GM12872 (cell line): ENCODE results near the gene ZNRD2.
A peak's percentile ranks its signal among the peaks of the same experiment; 100 is the strongest.

ENCODE experiments used
- TF ChIP-seq, protein P1 (sequence below): IDR thresholded peaks from 3 replicates; pipeline ENCODE4 v1.5.1; 2011; ENCODE audit warnings: low read depth, mild to moderate bottlenecking, low read length, moderate library complexity; ENCODE audit not compliant: insufficient read depth

ZNRD2 gene

DNA sequence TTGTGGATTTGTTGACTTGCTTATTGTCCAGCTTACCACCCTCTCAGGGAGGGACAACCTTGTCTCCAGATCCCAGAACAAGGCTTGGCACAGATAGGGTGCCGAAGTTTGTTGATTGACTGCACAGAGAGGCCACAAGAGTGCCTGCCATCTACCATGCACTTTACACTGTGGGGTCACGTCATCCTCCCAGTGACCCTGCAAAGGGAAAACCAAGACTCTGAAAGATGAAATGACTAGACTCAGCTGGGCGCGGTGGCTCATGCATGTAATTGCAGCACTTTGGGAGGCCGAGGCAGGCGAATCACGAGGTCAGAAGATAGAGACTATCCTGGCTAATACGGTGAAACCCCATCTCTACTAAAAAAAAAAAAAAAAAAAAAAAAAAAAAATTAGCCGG is 7.5 kb upstream of the ZNRD2 start:
- TF ChIP-seq, protein P1, sequence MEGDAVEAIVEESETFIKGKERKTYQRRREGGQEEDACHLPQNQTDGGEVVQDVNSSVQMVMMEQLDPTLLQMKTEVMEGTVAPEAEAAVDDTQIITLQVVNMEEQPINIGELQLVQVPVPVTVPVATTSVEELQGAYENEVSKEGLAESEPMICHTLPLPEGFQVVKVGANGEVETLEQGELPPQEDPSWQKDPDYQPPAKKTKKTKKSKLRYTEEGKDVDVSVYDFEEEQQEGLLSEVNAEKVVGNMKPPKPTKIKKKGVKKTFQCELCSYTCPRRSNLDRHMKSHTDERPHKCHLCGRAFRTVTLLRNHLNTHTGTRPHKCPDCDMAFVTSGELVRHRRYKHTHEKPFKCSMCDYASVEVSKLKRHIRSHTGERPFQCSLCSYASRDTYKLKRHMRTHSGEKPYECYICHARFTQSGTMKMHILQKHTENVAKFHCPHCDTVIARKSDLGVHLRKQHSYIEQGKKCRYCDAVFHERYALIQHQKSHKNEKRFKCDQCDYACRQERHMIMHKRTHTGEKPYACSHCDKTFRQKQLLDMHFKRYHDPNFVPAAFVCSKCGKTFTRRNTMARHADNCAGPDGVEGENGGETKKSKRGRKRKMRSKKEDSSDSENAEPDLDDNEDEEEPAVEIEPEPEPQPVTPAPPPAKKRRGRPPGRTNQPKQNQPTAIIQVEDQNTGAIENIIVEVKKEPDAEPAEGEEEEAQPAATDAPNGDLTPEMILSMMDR: no peak

DNA sequence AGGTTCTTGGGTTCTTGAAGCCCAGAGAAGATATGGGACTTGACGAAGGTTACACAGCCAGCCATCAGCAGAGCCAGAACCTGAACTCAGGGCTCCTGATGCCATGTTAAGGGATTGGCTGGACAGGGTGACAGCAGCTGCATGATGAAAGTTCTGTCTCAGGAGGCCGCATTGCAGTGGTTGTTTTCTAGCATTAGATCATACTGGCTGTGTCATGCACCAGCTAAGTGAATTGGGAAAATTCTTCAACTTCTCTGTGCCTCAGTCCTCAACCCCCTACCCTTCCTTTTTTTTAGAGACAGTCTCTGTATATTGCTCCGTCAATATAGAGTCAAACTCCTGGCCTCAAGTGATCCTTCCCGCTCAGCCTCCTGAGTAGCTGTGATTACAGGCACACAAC is 6.7 kb upstream of the ZNRD2 start:
- TF ChIP-seq, protein P1: no peak

DNA sequence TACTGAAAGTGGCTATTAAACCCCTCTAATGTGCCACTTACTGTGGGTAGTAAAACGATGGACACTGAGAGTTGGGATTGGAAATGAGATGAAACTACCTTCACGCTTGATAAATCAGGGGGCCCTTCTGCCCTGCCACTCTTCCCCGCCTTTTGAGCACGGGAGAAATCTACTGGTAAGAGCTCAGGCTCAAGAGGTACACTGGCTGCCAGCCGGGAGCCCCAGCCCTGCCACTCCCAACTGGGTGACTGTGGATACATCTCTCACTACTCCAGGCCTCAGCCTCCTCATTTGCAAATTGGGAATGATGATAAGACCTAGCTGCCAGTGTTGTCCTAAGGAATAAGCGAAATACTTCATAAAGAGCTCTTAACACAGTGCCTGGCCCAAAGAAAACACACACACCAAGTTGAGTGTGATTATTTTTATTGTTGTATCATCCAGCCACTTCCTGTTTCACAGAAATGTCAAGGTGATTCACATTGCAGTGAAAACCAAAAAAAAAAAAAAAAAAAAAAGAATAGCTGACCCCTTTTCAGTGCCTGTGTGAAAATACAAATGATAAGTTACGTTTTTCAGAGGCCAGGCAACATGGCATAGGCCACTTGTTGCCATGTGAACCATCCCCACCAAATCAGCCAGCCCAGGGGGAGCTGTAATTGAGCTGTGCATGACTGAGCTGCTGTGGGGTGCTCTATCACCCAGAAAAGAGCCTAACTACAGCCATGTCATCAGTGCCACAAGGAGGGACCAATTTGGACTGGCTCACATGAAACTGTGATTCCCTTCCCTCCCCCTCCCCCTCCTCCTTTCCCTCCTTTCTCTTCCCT is 4.4 kb upstream of the ZNRD2 start:
- TF ChIP-seq, protein P1: no peak

DNA sequence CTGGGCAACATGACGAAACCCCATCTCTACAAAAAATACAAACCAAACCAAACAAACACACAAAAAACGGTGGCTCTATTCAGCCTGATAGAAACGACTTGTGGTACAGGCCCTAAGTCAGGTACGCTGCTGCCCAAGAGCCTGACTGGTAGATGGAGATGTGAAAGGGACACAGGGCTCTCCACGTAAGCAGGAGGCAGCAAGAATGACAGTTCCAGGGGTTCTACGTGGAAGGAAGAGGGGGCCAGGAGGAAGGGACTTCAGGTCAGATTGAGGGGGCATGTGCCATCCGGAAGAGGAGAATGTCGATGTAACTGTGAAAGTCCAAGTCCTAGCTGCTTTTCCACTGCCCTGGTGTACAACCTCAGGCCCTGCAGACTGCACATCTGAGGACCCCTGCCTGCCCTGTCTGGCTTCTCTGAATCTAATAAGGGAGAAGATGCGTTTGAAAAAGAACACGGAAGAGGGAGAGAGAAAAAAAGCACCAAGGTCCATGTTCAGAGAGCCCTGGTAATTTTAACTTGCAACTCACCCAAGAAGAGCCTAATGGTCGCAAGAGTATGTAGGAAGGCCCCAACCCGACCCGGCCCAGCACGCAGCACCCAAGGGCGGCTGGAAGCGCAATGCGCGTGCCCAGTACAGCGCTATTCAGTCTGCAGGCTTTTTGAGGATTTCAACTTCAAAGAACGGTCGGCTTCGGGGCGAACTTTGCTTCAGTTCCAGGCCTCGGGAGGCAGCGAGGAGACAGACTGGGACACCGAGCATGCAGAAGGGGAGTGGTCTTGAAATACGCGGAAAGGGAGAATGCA is 909 bp upstream of the ZNRD2 start:
- TF ChIP-seq, protein P1: no peak

DNA sequence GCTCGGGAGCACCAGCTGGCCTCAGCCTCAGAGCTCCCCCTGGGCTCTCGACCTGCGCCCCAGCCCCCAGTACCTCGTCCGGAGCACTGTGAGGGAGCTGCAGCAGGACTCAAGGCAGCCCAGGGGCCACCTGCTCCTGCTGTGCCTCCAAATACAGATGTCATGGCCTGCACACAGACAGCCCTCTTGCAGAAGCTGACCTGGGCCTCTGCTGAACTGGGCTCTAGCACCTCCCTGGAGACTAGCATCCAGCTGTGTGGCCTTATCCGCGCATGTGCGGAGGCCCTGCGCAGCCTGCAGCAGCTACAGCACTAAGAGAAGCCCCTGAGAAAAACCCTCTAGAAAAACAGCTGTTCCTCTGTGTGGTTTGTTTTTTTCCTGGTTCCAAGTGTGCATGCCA is 1.1 kb downstream of the ZNRD2 start:
- TF ChIP-seq, protein P1: no peak

DNA sequence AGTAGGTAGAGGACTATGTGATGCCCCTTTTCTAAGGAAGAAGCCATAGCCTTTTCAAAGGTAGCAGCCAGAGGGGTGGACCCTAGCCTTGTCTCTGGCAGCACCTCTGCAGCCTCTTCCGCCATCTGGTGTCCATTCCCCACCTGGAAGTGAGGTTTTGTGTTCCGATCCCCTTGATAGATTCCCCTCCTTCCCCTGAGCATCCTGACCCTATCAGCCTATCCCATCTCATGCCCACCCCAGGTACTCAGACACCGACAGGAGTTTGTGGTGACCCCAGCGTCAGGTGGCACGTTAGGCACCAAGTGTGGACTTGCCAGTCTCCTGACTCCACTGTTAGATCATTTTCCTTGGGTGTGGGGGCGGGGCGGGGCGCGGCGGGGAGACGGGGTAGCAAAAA is 1.7 kb downstream of the ZNRD2 start:
- TF ChIP-seq, protein P1: peak; percentile 33; the same call in 1 of the 3 replicates

DNA sequence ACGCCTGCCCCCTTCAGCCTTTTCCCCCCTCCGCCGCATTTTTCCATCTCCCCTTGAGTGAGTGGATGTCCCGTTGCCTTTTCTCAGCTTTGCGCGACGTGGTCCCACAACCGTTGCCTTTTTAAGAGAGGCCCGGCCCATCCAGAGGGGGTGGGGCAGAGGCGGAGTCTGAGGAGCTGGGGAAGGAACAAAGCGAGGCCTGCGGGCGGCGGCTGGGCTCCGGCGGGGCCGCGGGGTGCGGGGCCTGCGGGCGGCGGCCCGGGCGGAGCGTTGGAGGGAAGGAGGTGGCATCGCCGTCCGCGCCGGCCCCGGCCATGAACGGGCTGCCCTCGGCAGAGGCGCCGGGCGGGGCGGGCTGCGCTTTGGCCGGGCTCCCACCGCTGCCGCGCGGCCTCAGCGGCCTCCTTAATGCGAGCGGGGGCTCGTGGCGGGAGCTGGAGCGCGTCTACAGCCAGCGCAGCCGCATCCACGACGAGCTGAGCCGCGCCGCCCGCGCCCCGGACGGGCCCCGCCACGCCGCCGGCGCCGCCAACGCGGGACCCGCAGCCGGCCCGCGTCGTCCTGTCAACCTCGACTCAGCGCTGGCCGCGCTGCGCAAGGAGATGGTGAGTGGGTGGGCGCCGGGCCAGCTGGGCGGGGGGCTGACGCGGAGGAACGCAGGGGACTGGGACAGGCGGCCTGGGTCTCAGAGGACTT is 2.2 kb downstream of the ZNRD2 start, which contains the start of gene FAM89B:
Gene FAM89B (plus strand): TSS at position 183 of the 696 bp plus-strand sequence. CDS start 132 bp downstream, at position 315.
- TF ChIP-seq, protein P1: no peak
